HUES6 (cell line): Measurements from ENCODE around the gene ABHD11.

Experiments used
- H3K27ac ChIP-seq: 2 replicates; pipeline ENCODE4 v1.7.0; 2013; ENCODE audit warnings: low read depth, mild to moderate bottlenecking, low read length, inconsistent platforms
- H3K27me3 ChIP-seq: 2 replicates; pipeline ENCODE4 v1.6.1; 2013; ENCODE audit warnings: low read length; ENCODE audit not compliant: control insufficient read depth, insufficient read depth
- H3K36me3 ChIP-seq: 2 replicates; pipeline ENCODE4 v1.6.1; 2013; ENCODE audit warnings: low read length; ENCODE audit not compliant: control insufficient read depth, insufficient read depth
- H3K4me1 ChIP-seq: 2 replicates; pipeline ENCODE4 v1.6.1; 2013; ENCODE audit warnings: low read length; ENCODE audit not compliant: control insufficient read depth, insufficient read depth
- H3K4me3 ChIP-seq: 2 replicates; pipeline ENCODE4 v1.5.1; 2013; ENCODE audit warnings: low read depth, low read length
- H3K9ac ChIP-seq: one replicate; pipeline ENCODE4 v1.6.1; 2013; ENCODE audit warnings: mild to moderate bottlenecking, low read length
- H3K9me3 ChIP-seq: 2 replicates; pipeline ENCODE4 v1.6.1; 2013; ENCODE audit warnings: low read depth, low read length; ENCODE audit not compliant: control insufficient read depth, insufficient read depth

The ABHD11 gene

GRCh38 chr7:73769481-73770001 lies 30.9 kb upstream of the ABHD11 start:
- peak overlapping the region; percentile 5 for H3K9ac ChIP-seq
- H3K4me1 ChIP-seq: peaks cover 9% of the 10 kb centered on the region; the same call in 1 of the 2 replicates
- peak overlapping the region; percentile 76 for H3K4me3 ChIP-seq
- H3K36me3 ChIP-seq: no peaks in the 10 kb centered on the region
- peaks cover 37% of the 10 kb centered on the region; the same call in 1 of the 2 replicates for H3K27me3 ChIP-seq
- H3K9me3 ChIP-seq: no peaks in the 10 kb centered on the region
- H3K27ac ChIP-seq: no peak overlapping the region

DNA sequence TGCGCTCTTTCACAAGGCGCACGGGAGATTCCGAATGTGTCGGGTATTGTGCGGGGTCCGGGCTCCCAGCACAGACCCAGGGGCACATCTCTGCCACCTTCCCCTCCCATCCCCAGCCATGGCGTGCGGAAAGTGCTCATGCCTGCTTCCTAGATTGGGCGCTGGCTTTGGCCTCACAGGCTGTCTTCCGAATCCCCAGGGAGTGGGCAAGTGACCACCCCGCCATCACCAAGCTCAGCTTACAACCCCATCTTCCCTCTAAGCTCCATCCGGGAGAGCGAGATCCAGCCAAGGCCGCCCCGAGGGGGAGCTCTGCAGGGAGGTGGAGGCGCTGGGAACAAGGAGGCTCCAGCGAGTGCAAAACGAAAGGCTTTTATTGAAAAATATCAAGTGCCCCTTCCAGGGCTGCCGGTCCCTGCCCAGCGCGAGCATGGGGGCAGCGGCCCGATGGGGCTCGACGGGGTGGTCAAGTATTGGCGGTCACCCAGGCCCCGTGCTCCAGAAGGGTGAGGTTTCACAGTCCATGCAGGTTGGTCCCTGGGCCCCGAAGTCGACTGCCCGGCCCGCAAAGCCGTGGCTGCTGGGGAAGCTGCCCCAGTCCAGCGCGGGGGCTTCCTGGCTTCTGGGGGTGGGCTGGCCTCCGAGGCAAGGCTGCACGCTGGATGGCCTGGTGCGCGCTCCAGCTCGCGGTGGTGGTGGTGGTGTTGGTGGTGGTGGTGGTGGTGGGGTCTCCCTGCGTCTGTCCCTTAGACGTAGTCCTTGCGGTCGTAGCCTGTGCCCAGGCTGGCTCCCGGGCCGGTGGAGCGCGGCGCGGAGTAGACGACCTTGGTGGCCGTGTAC lies 30.3 kb upstream of the ABHD11 start:
- Histone ChIP-seq H3K9ac (no peak overlapping the region), H3K27me3 (peaks cover 37% of the 10 kb centered on the region; the same call in 1 of the 2 replicates), H3K9me3 (no peaks in the 10 kb centered on the region), H3K36me3 (no peaks in the 10 kb centered on the region), H3K4me1 (peaks cover 9% of the 10 kb centered on the region; the same call in 1 of the 2 replicates), H3K4me3 (peak overlapping the region; percentile 76; the same call in 1 of the 2 replicates), H3K27ac (no peak overlapping the region)

DNA sequence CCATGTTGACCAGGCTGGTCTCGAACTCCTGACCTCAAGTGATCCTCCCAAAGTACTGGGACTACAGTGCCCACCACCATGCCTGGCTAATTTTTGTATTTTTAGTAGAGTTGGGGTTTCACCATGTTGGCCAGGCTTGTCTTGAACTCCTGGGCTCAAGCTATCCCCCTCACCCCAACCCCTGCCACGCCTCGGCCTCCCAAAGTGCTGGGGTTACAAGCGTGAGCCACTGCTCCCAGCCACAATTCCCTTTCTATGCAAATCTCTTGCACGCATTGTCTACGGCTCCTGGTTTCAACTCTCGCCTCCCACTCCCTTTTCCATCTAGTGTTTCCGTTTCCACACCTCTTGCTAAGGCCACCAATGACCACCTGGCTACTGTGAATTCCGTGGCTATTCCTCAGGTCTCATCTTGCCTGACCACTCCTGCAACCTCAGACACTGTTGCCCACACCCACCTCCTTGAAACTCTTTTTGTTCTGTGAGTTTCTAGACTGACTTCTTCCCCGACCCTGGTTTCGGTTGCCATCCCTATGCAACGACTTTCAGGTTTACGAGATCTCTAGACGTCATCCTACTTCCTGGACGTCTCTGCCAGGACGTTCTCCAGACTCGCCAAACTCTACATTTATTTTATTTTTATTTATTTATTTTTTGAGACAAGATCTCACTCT lies 28.1 kb upstream of the ABHD11 start:
- H3K9me3 ChIP-seq: no peaks in the 10 kb centered on the region
- no peak overlapping the region for H3K27ac ChIP-seq
- H3K4me1 ChIP-seq: peaks cover 16% of the 10 kb centered on the region
- peaks cover 36% of the 10 kb centered on the region; the same call in 1 of the 2 replicates for H3K27me3 ChIP-seq
- H3K36me3 ChIP-seq: no peaks in the 10 kb centered on the region
- no peak overlapping the region for H3K9ac ChIP-seq
- H3K4me3 ChIP-seq: no peak overlapping the region

DNA sequence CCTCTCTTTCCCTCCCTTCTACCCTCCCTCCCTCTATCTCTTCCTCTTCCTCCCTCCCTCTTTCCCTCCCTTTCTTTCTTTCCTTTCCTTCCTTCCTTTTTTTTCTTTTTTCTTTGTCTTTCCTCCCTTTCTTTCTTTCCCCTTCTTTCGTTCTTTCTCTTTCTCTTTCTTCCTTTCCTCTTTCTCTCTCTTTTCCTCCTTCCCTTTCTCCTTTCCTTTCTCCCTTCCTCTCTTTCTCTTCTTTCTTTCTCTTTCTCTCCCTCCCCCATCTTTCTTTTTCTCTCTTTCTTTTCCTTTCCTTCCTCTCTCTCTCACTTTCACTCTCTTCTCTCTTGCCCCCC lies 24.0 kb upstream of the ABHD11 start:
- H3K27me3 ChIP-seq: no peaks in the 10 kb centered on the region; the same call in 1 of the 2 replicates
- no peak overlapping the region for H3K9ac ChIP-seq
- peaks cover 8% of the 10 kb centered on the region for H3K4me1 ChIP-seq
- H3K27ac ChIP-seq: no peak overlapping the region
- H3K36me3 ChIP-seq: no peaks in the 10 kb centered on the region
- H3K4me3 ChIP-seq: no peak overlapping the region
- no peaks in the 10 kb centered on the region for H3K9me3 ChIP-seq

- Histone ChIP-seq H3K36me3 (no peaks in the 10 kb centered on the region), H3K4me1 (peaks cover 8% of the 10 kb centered on the region), H3K27me3 (no peaks in the 10 kb centered on the region), H3K9ac (no peak overlapping the region), H3K9me3 (no peaks in the 10 kb centered on the region), H3K4me3 (no peak overlapping the region), H3K27ac (no peak overlapping the region)
Measured at GRCh38 chr7:73761854-73762658, 23.5 kb upstream of the ABHD11 start.

- Histone ChIP-seq H3K36me3 (no peaks in the 10 kb centered on the region), H3K4me1 (peaks cover 8% of the 10 kb centered on the region), H3K9ac (no peak overlapping the region), H3K27me3 (no peaks in the 10 kb centered on the region), H3K4me3 (no peak overlapping the region), H3K27ac (no peak overlapping the region), H3K9me3 (no peaks in the 10 kb centered on the region)
Measured at GRCh38 chr7:73758581-73759138, 20.1 kb upstream of the ABHD11 start.

GRCh38 chr7:73749931-73750776 lies 11.6 kb upstream of the ABHD11 start:
- Histone ChIP-seq H3K27ac (no peak overlapping the region), H3K4me1 (no peaks in the 10 kb centered on the region), H3K9me3 (peaks cover 6% of the 10 kb centered on the region; the same call in 1 of the 2 replicates), H3K9ac (no peak overlapping the region), H3K4me3 (no peak overlapping the region), H3K27me3 (no peaks in the 10 kb centered on the region), H3K36me3 (no peaks in the 10 kb centered on the region)

DNA sequence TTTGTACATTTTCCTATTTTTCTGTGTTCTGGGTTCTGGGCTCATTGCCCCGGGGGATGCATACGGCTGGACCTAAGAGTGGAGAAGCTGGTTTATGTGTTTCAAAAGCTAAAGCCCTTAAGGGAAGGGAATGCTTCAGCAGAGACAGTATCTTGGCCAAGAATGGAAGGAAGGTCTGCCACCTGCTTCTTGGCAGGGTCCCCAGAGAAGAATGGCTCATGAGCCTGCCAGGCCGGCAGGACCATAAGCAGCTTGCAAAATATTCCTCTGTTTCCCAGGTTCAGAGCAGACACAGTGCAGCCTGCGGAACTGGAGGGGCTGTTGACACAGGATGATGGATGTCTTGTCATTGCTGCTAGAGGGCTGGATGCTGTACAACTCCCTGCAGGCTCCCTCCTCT lies 7.8 kb upstream of the ABHD11 start:
- no peak overlapping the region for H3K4me3 ChIP-seq
- no peak overlapping the region for H3K27ac ChIP-seq
- no peaks in the 10 kb centered on the region for H3K36me3 ChIP-seq
- peaks cover 19% of the 10 kb centered on the region; the same call in 1 of the 2 replicates for H3K27me3 ChIP-seq
- H3K9me3 ChIP-seq: peaks cover 6% of the 10 kb centered on the region; the same call in 1 of the 2 replicates
- H3K4me1 ChIP-seq: peaks cover 22% of the 10 kb centered on the region
- H3K9ac ChIP-seq: no peak overlapping the region

DNA sequence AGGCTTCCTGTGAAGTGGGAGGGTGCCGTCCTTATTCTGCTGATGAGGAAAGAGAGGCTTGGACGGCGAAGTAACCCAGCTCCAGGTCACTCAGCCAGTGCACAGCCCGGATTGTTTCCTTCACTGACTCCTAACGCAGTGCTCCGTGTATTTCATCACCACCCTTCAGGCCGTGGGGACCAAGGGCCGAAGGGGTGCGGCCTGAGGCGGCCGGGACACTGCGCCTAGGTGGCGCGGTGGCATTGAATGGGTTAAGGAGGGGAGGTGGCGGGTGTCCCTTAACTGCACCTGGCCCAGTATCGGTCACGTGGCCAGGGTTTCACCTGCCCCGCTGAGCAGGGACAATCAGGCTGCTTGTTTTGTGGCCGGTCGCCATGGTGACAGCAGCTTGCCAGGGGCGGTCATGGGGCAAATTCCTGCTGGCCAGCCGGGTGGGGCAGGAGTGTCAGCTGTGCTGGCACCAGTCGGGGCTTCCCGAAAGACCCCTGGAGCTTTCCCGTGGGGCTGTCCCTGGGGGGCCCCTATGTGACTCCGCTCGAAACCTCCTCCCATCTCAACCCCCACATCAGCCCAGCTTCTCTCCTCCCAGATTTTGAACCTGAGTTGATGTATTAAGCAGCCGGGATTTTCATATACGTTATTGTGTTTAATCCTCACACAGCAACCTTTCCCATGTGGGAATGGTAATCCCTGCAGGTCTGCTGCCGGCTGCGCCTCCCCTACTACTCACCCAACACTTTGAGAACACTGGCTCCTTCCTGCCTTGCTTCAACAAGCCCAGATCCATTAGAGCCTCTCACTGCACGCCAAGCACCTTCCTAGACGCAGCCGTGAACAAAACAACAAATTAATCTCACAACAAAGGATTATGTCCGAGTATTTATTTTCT lies 4.4 kb upstream of the ABHD11 start:
- H3K27ac ChIP-seq: peak overlapping the region; percentile 90
- peak overlapping the region; percentile 51 for H3K4me3 ChIP-seq
- H3K4me1 ChIP-seq: peaks cover 35% of the 10 kb centered on the region
- peaks cover 26% of the 10 kb centered on the region for H3K27me3 ChIP-seq
- H3K36me3 ChIP-seq: no peaks in the 10 kb centered on the region
- H3K9ac ChIP-seq: peak overlapping the region; percentile 80
- no peaks in the 10 kb centered on the region for H3K9me3 ChIP-seq
